GM18526 (cell line): ENCODE data around the gene UCHL3.

Experiments used
- POLR2A ChIP-seq: IDR thresholded peaks from 3 replicates; pipeline ENCODE4 v1.6.1; 2011; ENCODE audit not compliant: insufficient read length; ENCODE audit errors: extremely low read depth

The UCHL3 gene

DNA sequence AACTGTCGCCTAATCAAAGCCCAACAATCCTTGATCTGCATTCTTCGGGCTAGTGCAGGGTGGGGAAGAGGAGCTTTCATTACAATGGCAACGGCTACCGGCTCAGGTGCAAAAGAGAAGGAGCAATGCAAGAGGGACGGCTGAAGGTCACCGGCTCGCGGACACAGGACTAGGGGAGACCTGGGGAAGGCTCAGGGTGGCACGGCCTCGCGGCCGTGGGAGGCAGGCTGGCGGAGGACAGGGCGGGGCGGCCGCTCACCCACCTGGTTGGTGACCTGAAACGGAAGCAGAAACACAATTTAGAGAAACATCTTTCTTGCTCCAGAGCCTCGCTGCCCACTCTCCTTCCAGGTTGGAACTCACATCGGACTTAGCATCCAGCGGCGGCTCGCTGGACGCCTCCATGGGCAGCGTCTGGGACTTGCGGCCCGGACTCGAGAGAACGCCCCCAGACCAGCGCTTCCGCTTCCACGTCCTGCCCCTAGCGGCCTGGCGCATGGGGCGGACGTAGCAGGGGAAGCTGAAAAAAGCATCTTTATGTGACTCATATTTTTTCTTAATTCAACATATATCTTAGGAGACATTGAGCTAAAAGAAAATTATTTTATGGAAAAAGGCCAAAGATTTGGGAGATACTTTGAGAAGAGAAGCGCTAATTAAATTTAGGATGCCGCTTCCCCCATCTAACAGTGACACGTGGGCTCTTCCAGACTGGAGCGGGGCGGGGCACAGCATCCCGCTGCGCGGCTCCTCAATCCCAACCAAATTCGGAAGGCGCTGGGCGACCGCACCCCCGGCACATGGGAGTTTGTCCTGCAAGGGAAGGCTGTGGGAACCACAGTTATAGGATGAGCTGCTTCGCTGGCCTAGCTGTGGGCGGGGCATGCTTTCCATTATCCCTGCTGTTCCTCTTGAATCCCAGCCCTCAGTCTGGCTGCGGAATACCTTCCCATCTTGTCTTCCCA is 11.9 kb upstream of the UCHL3 start, which contains the start of gene COMMD6:
Gene COMMD6, minus strand, starts transcription at position 441 of the 965 bp plus-strand sequence. Its CDS starts 36 bp downstream, at position 405.
- peak; percentile 95 for TF ChIP-seq POLR2A

DNA sequence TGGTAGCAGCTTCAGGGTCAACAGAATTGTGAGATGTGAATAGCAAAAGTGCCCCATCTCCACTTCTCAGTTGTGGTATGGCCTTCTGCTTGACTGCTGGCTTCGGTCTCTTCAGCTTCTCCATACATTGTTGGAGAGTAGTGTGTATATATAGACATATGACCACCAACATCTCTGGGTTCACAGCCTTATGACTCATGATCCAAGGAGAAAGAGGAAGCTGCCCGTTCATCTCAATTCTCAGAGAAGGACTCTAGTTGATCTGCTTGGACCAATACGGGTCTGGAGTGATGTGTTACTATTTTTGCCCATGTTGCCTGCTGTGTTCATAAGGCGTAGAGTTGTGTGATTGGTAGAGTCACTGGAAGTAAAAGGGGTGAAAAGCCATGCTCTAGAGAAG is 8.3 kb upstream of the UCHL3 start:
- no peak for TF ChIP-seq POLR2A

DNA sequence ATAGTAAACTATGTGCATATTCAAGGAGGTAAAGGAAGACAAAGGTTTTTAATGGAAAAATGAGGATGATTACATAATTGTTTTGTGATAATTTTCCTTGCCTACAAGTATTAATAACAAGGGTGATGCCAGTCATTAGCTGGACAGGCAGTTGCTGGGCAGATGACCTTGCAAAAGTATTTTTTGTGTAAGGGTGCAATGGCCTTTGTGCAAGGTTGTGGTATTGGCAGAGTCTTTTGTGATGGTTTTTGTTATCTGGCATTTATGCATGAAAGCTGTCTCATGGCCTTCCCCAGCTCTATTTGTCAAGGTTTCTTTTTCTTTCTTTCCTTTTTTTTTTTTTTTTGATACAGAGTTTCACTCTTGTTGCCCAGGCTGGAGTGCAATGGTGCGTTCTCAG is 7.6 kb upstream of the UCHL3 start:
- TF ChIP-seq POLR2A = no peak

DNA sequence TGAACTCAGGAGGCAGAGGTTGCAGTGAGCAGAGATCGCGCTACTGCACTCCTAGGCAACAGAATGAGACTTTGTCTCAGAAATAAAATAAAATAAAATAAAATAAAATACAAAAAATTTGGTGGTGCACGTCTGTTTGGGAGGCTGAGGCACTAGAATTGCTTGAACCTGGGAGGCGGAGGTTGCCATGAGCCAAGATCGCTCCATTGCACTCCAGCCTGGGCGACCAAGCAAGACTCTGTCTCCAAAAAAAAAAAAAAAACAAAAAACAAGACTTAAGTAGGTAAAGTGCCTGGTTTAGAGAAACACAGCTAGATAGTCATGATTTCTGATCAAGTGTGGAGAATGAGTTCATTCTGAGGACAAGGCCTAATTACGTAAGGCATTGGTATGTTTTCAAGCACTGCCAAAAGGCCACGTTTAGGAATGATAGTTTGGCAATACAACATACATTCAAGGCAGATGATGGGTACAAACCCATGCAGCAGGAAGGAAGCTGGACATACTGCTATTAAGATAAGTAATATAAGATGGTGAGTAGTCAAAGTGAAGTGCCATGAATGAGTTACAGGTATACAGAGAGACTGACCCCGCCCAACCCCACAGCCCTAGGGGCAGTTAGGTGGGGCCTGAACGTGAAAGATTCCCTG is 4.8 kb upstream of the UCHL3 start:
- no peak for TF ChIP-seq POLR2A

DNA sequence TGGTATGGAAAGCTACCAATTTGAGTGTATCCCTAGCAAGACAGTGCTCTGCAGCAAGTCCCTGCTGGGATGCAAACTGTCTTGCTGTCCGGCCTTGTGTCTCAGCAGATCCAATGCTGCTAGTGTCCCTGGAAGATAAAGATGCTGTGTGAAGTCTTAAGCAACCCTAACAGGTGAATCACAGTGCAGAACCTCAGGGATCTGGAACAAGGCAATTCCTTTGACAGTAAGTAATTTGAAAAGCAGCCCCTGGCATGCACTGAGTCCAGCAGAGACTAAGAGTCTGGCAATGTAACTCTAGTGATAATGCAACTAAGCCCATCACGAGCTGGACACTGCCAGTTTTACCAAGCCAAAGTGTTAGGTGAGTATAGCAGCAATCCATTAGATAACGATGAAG is 1.7 kb upstream of the UCHL3 start:
- TF ChIP-seq POLR2A = no peak

DNA sequence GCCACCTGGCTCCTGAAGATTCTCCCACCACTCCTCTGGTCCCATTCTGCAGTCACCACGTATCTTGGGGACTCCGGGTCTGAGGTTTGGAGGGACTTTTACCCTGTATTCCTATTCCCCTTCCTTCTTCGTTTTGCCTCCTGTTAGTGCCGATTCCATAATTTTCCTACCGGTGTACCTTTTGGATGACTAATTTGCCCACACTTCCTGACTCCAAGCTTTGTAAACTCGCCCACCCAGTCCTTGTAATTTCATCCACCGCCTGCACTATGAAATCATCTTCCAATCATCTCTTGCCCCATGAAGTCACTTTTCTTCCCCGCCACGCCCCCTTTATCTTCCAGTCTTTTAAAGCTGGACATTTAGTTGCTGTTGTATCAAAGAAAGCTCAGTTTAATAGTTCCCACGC is 572 bp downstream of the UCHL3 start:
- TF ChIP-seq POLR2A = no peak

DNA sequence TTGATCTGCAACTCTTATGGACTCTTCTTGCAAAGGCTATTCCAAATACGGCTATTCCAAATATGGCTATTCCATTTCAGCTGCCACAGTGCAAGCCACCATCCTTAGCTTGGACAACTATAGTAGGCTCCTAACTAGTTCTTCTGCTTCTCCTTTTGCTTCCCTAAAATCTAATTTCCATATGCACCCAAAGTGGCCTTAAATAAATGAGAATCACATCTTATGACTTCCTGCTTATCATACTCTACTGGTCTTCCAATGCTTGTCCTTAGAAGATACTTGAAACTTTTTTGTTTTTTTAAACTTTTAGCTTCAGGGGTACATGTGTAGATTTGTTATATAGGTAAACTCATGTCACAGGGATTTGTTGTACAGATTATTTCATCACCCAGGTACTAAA is 4.9 kb downstream of the UCHL3 start:
- TF ChIP-seq POLR2A = no peak

DNA sequence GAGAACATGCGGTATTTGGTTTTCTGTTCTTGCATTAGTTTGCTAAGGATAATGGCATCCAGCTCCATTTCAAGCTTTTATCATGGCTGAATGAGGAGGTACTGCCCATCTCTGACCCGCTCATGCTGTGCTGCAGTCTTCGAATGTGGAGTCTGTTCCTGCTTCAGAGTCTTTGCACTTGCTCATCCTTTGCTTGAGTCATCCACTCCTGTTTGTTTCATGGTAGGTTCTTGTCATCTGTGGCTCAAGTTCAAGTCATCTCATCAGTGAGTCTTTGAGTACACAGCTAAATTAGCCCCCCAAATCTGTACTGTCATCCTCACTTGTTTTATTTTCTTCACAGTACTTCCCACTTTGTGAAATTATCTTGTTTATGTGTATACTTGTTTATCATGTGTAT is 5.4 kb downstream of the UCHL3 start:
- no peak for TF ChIP-seq POLR2A

DNA sequence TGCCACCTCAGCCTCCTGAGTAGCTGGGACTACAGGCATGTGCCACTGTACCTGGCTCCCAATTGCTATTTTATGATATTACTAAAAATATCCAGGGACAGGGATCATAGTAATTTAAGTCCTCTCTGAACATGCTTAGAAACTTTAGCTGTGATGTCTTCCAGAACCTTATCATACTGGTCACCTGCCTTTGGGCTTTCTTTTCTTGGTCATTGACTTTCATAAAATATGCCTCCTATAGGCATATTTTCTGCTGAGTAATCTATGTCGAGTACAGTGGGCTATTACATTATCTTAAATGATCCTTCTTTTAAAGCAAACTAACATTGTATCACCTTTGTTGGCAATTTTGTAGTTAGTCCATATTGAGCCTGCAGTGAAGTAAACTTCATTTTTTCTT is 6.2 kb downstream of the UCHL3 start:
- no peak for TF ChIP-seq POLR2A

DNA sequence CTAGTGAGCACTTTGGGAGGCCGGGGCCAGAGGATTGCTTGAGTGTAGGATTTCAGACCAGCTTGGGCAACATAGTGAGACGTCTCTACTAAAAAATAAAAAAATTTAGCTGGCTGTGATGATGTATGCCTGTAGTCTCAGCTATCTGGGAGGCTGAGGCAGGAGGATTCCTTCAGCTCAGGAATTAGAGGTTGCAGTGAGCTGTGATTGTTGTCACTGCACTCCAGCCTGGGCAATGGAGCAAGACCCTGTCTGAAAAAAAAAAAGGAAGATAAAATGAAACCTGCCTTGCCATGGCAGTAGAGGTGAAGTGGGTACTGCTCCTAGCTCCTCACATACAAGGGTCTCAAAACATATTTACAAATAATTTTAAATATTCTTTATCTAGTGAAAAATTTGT is 7.4 kb downstream of the UCHL3 start:
- TF ChIP-seq POLR2A = no peak

DNA sequence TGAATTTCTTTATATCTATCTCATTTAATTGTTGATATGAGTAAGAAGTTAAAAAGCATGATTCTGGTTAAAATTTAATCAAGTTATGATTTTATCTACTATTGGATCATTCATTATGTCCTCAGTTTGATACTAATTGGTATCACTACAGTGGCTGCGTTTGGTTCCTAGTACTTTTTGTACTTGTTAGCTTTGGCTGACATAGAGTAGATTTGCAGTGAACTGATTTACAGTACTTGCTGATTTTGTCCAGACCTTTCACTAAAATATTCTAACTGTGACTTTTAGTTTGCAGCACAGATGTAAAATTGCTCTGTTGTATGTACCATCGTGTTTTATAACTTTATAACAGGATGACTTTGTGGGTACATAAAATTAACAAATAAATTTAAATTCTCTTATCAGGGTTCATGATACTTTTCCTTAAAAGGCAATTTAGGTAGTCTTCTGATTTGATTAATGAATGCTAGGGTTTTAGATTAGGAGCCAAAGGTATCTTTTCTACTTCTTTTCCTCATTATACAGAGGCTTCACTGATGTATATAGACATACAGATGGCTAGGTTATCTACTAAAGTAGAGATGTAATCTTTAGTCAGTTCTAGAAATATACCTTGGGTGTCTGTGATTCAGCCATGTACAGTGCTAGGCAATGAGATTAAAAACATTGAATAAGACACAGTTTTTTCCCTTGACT is 8.7 kb downstream of the UCHL3 start:
- TF ChIP-seq POLR2A = no peak

DNA sequence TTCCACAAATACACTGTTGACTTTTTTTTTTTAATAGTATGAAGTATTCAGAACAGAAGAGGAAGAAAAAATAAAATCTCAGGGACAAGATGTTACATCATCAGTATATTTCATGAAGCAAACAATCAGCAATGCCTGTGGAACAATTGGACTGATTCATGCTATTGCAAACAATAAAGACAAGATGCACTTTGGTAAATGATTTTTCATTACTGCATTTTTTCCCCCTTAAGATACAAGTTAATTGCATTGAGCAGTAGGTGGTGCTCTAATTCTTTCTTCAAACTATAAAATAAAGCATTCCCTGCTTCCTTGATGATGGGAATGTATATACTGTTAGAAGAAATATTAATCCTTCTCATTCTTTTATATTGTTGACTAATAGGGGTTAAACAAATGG is 17.1 kb downstream of the UCHL3 start:
- TF ChIP-seq POLR2A = no peak

DNA sequence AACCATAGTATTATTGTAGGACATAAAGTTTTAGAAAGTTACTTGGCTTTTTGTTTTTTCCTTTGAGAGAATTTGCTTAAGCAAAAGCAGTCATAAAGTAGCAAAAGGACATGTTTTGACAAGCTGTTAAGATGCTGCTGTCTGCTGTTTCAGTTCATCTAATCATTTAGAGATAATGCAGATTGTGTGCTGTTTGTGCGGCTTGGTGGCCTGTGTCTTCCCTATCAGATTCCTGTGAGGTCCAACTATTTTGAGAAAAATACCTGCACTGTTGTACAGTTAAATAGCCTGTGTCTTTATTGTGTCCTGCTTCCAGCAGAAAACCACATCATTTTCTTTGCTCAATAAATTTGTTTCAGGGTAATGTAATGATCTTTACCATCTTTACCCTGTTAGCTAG is 20.0 kb downstream of the UCHL3 start:
- TF ChIP-seq POLR2A = no peak

DNA sequence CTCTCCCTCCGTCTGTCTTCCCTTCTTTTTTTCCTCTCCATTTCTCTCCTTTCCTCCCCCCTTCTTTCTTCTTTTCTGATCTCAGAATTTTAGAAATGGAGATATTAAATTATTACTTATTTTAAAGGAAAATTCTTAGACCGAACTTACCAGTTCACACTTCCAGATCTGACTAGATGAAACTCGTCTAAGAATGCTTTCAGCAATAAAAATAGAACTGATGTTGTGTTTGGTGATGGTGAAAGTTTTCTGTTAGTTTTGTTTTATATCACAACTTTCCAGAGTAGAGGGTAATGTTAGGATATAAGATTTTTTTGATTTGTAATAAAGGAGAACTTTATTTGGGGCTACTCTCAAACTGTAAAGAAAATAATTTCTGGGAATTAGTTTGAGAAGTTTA is 29.9 kb downstream of the UCHL3 start:
- no peak for TF ChIP-seq POLR2A

DNA sequence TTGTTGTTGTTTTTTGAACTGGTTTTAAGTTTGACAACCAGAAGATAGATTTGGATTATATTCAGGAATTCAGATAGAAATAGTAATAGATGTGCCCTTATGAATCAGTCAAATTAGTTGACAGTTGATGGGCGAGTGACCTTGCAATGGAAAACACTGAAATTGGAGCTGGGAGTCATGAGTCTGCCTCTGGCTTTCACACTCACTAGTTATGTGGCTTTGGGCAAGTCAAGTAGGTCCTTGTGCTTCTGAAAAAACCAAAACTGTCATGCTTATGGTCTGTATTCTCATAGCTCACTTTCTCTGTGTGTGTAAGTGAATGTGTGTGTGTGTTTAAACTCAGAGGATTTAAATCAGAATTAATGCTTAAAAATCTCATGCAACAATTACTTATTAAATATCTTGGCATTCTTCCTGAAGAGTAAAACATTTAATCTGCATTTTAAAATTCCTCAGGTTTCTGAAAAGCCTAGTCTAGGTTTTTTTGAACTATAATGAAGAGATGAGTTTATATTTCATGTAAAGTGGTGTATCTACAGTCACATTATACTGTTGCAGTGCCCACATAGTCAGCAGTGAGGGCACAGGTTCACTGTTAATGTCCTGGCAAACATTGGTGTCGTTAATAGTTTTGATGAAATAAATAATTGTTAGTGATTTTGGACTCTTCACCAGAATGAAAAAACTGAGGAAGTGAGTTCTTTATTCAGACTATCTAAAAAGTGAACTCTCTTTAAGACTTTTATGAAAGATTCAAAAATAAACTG is 32.5 kb downstream of the UCHL3 start:
- no peak for TF ChIP-seq POLR2A
